ENCODE results near the gene C1S. TPM values are rescaled to one million over a fixed set of nuclear protein-coding genes. Genes with fewer than 3 reads are reported as not detected.
A peak's percentile ranks its signal among the peaks of the same experiment; 100 is the strongest.

Gene C1S
- total RNA-seq, 1 donor from 2014 or later = 10.8 TPM

- DNase-seq = no peak
Observed at GRCh38 chr12:7076493-7076892, 16.0 kb downstream of the C1S start.

- no peak for DNase-seq
Observed at GRCh38 chr12:7078163-7078562, 17.6 kb downstream of the C1S start.

DNA sequence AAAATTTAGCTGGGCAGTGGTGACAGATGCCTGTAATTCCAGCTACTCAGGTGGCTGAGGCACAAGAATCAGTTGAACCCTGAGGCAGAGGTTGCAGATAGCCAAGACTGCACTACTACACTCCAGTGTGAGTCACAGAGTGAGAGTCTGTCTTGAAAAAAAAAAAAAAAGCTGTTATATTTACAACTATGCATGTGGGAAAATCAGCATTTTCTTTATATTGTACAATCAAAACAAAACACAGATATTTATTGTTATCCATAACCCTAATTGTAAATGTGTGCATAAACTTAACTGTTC lies 19.3 kb downstream of the C1S start:
- DNase-seq = no peak

- DNase-seq = no peak
Observed at GRCh38 chr12:7081037-7081436, 20.5 kb downstream of the C1S start.

DNA sequence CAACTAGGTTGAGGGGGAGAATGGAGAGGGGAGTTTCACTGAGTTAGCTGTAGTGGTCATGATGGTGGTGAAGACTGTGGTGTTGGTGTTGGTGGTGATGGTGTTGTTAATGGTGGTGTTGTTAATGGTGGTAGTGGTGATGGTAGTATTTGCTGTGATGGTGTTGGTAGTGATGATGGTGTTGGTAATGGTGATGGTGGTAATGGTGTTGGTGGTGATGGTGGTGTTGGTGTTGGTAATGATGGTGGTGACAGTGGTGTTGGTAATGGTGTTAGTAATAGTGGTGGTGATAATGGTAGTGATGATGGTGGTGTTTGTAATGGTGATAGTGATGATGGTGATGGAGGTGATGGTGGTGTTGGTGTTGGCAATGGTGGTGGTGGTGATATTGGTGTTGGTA lies 22.6 kb downstream of the C1S start:
- DNase-seq = no peak

DNA sequence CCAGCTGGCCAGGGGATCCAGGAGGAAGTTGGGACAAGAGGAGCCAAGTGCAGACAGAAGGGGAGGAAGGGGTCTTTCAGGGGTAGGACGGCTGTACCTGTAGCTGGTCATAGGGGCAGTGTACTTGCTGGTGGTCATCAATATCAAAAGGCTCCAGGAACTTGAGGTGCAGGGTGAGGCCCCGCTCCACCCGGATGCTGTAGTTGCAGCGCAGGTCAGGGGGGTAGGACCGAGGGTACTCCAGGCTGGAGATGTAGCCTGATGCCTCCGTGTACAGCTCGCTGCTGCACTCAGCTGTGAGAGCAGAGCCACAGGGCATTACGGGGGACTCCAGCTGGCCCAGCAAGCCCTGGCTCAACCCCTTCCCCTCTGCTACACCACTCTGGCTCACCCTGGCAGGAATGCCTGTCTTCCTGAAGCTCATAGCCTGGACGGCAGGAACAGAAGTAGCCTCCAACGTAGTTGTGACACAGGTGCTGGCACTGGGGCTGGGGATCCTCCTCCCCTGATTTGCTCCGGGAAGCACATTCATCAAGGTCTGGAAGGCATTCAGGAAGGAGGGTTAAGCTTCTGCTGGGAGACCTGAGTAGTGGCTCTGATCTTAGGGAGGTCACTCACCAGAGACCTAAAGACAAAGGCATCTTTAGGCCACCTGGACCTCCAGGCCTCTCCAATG lies 28.8 kb downstream of the C1S start:
- no peak for DNase-seq

- DNase-seq = no peak
Observed at GRCh38 chr12:7090222-7090998, 29.9 kb downstream of the C1S start.

- DNase-seq = no peak
Observed at GRCh38 chr12:7091171-7091570, 30.7 kb downstream of the C1S start.

GRCh38 chr12:7091660-7092228 lies 31.2 kb downstream of the C1S start:
- no peak for DNase-seq

GRCh38 chr12:7092229-7092985 lies 31.9 kb downstream of the C1S start, which contains the start of gene C1R:
Gene C1R, minus strand, starts transcription at chr12:7092445. Its CDS starts 57 bp downstream, at chr12:7092388.
- peak; percentile 24 for DNase-seq

- DNase-seq = no peak
Observed at GRCh38 chr12:7092986-7093460, 32.5 kb downstream of the C1S start.

- DNase-seq = no peak
Observed at GRCh38 chr12:7093486-7093885, 33.0 kb downstream of the C1S start.

DNA sequence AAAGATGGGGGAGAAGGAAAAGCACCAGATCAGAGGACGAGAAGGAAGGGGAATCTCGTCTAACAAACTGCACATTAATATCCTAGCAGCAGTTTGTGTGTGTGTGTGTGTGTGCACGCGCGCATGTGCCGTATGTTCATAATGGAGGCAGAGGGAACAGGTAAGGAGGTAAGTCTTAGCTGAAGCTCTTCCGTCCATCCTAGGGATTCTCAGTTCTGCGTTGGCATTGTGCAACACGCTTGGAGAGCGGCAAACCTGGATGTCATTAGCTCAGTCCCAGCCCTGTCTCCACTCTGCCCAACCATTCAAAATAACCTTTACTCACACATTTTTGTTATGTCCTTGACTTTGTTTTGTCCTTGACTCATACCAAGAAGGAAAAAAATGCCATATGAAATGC lies 33.4 kb downstream of the C1S start:
- no peak for DNase-seq

- DNase-seq = no peak
Observed at GRCh38 chr12:7096006-7096932, 35.8 kb downstream of the C1S start.

DNA sequence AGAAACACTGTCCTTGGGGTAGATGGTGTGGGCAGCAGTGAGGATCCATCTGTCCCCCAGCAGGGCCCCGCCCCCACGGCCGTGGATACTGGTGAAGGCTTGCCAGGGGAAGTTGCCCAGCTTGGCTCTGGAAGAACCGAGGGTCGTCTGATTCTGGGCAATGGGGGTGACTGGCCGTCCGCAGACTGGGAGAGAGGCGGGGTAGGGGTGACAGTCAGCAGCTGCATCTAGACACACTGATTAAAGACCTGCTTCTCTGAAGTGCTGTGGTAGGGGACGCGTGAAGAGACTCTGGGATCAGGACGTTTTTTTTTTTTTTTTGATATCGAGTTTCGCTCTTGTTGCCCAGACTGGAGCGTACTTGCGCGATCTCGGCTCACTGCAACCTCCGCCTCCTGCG lies 36.5 kb downstream of the C1S start:
- DNase-seq = no peak

DNA sequence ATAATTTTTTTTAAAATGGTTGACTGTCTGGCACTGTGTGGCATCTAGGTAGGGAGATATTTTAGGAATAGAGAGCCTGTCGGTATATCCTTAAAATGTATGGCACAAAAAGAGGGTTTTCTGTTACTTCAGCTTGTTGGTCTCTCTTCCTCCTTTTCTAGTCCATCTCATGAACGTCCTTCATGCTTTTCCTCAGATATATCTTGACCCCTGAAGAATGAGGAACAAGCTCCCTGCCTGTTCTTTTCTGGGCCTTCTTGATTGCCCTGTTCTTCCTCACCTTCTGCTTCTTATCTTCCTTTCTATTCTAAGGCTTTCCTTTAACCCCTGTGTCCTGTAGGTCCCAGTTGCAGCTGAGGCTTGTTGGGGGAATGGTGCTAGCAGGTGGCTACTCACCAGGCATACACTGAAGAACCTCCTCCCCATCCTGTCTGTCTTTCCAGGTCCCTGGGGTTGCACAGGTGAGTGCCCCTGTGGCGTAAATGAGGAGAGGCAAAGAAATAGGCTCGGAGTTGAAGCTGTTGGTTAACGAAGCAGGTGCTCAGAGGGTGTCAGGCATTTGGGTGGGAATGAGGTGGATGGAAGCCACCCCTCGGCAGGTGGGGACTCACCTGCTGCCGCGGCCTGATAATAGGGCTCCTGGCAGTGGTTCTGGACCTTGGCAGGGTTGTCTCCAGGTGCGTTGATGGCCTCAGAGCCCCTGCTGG lies 38.9 kb downstream of the C1S start:
- no peak for DNase-seq

DNA sequence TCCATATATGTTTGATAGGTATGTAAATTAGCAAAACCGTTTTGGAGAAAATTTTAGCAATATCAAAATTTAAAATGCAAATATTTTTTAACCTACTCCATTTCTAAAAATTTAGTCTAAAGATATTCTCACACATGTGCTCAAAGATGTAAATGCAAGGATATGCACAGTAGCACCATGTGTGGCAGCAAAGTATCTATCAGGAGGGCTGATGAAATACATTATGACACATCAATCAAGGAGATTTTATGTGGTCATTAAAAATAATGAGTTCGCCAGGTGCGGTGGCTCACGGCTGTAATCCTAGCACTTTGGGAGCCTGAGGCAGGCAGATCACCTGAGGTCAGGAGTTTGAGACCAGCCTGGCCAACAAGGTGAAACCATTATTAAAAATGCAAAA lies 39.7 kb downstream of the C1S start:
- DNase-seq = no peak

DNA sequence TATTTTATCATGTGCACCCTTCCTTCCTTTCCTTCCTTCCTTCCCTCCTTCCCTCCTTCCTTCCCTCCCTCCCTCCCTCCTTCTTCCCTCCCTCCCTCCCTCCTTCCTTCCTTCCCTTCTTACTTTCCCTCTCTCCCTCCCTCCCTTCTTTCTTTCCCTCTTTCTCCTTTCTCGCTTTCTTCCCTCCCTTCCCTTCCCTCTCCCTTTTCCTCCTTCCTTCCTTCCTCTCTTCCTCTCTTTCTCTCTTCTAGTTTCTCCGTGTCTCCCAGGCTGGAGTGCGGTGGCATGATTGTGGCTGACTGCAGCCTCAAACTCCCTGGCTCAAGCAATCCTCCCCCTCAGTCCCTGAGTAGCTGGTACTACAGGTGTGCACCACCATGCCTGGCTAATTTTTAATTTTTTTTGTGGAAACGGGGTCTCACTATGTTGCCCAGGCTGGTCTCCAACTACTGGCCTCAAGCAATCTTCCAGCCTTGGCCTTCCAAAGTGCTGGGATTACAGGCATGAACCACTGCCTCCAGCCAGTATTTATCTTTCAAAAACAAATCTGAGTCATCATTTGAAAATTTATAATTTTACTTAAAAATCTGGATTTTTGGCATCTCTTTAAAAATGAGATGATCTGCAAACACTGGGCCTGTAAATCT lies 40.7 kb downstream of the C1S start:
- no peak for DNase-seq

DNA sequence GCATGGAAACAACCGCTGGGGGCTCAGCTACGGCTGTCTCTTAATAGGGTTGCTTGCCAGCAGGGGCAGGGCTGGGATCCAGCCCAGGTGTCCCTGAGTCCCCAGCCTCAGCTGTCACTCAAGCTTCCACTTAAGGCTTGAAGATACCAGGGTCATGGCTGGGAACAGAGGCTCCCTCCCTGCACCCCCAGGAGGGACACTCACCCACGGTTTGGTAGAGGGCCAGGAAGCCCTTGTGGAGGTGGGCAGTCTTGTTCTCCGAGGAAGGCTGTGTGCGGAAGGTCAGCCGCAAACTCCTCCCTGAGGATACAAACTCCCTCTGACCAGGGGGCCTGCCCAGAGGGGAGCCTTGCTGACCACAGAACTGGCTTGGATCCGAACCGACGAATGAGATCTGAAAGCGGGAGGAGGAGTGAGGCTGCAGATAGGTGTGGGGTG lies 41.2 kb downstream of the C1S start:
- DNase-seq = no peak

DNA sequence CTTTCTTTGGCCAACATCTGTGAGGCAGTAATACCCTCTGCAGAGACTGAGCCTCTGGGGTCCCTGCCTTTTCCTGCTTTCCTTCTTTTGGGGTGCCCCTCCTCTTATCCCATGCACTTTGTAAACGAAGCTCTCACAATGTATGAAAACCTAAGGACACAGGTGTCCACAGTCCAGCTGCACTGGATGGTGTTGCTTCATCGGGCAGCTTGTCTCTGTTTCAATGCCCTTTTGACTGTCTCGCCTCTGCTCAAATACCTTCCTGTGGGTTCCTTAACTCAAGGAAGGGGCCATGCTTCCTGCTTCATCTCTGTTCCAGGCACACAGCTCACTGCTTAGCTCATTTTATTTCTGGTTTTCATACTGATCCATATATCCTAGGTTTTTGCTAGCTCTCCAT lies 42.1 kb downstream of the C1S start:
- DNase-seq = no peak
